ENCODE data around the gene MYO1H.

MYO1H gene

DNA sequence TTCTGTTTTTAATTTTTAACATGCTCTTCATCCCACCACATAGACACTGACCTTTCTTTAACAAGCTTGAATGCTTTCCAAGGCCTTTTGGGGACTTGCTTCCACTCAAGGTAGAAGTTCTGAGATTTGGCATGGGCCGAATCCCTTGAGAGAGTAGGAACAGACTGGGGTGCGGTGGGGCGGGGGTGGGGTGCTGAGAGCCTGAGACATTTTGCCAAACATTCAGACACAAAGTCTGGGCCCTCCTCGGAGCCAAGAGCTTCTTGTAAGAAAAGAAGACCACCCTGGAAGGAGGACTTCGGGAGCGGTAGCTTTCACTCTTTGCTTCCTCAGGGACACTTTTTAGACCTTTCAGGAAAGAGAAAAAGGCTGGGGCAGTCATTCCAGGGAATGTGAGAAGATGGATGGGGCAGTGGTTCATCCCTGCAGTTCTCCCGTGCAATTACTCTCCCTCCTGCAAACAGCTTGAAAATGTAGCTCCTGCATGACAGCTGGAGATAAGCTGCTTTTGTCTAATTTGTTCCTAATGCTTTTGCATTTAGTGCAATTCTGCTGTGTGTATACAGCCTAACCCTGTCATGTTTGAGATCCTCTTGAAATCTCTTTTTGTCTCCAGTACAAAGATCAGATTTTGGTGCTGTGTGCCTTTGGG is 16.3 kb upstream of the MYO1H start:
- DNase-seq = no peak
- in situ Hi-C loops (cut with HindIII; ENCODE audit: low pct_ligation_motif_present, low pct_unique_long_range_greater_than_20kb, low sequenced_read_pairs) = no loop called here

DNA sequence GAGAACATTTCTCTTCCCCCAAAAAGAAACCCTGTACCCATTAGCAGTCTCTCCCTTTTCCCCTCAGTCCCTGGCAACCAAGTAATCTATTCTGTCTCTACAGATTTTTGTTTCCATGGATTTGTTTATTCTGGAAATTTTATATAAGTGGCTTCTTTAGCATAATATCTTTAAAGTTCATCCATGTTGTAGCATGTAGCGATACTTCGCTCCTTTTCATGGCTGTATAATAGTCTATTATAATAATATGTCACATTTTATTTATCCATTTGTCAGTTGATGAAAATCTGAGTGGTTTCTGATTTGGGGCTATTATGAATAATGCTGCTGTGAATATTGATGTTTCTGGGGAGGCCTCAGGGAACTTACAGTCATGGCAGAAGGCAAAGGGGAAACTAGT is 12.8 kb upstream of the MYO1H start:
- in situ Hi-C loops (cut with HindIII; ENCODE audit: low pct_ligation_motif_present, low pct_unique_long_range_greater_than_20kb, low sequenced_read_pairs) = no loop called here
- no peak for DNase-seq

DNA sequence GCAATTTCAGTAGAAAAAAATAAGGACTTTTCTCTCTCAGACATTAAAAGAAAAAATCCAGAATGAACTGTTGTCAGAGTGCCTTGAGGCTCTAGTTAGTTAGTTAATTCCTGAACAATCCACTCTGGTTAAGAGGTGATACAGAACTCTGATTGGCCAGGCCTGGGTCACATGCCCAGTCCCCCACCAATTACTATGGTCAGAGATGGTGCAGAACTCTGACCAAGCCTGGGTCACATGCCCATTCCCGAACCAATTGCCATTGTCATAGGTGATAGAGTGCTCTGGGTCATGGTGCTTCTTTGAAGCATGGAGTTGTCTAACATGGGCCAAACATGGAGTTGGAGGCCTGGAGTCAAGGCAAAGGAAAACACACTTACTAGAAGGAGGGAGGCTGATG is 11.1 kb upstream of the MYO1H start:
- in situ Hi-C loops (cut with HindIII; ENCODE audit: low pct_ligation_motif_present, low pct_unique_long_range_greater_than_20kb, low sequenced_read_pairs) = no loop called here
- no peak for DNase-seq

DNA sequence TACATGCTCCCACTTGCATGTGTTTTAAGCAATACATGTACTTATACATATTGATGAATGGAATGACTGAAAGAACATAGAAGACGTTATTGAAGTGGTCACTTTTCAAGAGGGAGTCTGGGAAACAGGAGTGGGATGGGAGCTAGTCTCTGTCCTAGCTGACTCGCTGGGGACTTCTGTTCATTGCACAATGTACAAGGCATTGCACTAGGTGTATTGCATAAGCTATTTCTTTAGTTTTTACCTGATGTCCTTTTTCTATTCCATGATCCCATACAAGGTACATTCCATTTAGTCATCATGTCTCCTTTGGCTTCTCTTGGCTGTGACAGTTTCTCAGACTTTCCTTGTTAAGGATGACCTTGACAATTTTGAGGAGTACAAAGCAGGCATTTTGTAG is 4.0 kb upstream of the MYO1H start:
- DNase-seq = no peak
- in situ Hi-C loops (cut with HindIII; ENCODE audit: low pct_ligation_motif_present, low pct_unique_long_range_greater_than_20kb, low sequenced_read_pairs) = no loop called here

DNA sequence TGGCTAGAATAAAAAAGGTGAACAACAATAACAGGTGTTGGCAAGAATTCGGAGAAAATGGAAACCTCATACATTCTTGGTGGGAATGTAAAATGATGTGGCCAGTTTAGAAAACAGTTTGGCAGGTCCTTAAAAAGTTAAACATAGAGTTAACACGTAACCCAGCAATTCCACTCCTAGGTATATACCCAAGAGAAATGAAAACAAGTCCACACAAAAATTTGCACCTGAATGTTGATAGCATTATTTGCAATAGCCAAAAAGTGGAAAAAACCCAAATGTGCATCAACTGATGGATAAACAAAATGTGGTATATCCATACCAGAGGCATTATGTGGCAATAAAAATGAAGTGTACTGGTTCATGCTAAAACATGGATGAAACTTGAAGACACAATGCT is 2.3 kb upstream of the MYO1H start:
- in situ Hi-C loops (cut with HindIII; ENCODE audit: low pct_ligation_motif_present, low pct_unique_long_range_greater_than_20kb, low sequenced_read_pairs) = no loop called here
- DNase-seq = no peak

DNA sequence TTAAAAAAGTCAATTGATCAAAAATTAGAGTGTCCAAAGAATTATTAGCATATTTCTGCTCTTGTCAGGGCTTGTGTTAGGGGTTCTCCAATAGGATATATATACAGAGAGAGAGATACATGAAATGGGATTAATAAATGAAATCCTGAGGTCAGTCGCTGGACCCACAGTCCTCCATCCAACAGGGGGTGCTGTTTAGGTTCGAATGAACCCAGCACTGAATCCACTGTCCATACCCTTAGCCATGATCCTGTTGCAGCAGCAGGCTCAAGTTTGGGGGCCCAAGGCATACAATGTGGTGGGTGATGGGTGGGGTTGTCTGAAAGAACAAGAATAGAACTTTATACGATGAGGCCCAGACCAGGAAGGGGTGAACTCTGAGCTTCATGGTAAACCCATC is 780 bp upstream of the MYO1H start:
- in situ Hi-C loops (cut with HindIII; ENCODE audit: low pct_ligation_motif_present, low pct_unique_long_range_greater_than_20kb, low sequenced_read_pairs) = no loop called here
- DNase-seq = no peak

DNA sequence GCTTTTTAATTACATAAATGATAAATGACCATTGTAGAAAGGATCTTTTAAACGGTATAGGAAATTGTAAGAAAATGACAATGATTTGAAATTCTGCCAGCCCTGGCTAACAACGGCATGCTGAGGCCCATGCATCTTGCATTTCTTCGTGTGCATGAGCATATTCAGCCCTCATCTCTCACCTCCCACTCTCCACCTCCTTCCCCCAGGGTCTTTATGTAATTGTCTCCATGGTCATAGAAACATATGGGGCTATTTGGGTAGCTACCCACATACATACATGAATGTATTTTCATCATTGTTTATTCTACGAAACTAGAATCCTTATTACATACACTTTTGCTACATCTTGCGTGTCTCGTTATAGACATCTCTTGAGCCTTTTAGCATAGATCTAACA is 4.5 kb downstream of the MYO1H start:
- in situ Hi-C loops (cut with HindIII; ENCODE audit: low pct_ligation_motif_present, low pct_unique_long_range_greater_than_20kb, low sequenced_read_pairs) = no loop called here

DNA sequence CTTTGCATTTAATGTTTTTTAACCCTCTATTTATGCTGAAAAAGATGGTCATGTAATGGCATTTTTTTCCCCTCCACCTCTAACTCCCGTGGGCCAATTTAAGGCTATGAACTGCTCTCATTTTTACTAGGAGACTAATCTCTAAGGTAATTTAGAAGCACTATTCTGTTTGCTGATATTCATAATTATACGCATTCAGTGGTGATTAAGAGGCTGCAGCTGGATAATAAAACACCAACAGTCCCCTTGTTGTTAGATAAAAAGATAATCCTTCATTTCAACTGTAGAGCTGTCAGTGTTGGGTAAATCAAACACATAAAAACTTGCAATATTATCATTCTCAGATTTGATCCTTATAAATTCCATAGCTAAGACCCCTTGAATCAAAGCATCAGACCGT is 8.9 kb downstream of the MYO1H start:
- in situ Hi-C loops (cut with HindIII; ENCODE audit: low pct_ligation_motif_present, low pct_unique_long_range_greater_than_20kb, low sequenced_read_pairs) = no loop called here
- no peak for DNase-seq

More for the DNA sequence above, 4.5 kb downstream of the MYO1H start:
- DNase-seq = no peak

DNA sequence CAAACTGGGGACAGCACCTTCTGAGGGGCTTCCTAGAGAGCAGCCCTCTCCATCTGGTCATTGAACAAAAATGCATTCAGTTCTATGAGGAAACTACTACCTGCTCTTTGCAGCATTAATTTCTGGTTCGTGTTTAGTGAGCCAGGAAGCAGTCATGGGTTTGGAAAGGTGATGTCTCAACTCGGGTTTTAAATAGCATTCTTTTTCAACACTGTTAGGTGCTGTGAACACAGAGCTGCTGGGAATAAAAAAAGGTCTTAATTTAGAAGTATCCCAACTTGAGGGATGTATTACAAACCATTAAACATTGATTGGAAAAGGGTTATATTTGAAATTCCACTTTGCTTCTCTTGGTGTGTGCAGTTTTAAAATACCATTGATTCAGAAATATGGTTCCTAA is 9.3 kb downstream of the MYO1H start:
- DNase-seq = no peak
- in situ Hi-C loops (cut with HindIII; ENCODE audit: low pct_ligation_motif_present, low pct_unique_long_range_greater_than_20kb, low sequenced_read_pairs) = no loop called here

DNA sequence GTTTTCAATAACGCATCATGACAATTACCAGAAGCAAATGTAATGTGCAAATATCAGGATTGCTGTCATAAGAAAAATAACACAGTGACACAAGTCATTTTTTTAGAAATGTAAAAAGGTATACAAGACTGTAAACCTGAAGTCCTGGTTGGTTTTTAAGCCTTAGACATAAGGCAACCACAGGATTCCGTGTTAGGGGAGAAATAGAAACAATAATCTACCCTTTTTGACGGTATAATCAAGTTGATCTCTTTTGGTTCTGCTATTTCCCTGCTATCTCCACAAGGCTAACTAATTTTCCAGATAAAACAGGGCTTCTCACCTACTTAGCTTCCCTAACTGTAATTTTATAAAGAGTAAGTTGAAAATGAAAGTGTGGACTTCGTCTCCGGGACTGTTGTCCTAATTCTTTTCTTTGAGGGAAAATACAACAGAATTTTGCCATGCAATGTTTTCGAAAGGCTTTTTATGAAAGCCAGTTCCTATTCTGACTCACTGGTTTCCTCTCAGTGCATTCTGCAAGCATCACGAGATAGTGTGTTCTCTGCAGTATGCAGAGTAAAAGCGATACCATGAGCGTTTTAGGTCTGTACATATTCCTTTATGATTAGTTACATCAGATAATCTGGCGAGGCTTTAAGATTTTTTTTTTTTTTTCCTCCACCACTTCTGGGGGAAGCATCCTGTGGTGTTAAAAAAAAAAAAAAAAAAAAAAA is 10.6 kb downstream of the MYO1H start:
- in situ Hi-C loops (cut with HindIII; ENCODE audit: low pct_ligation_motif_present, low pct_unique_long_range_greater_than_20kb, low sequenced_read_pairs) = no loop called here
- DNase-seq = no peak

DNA sequence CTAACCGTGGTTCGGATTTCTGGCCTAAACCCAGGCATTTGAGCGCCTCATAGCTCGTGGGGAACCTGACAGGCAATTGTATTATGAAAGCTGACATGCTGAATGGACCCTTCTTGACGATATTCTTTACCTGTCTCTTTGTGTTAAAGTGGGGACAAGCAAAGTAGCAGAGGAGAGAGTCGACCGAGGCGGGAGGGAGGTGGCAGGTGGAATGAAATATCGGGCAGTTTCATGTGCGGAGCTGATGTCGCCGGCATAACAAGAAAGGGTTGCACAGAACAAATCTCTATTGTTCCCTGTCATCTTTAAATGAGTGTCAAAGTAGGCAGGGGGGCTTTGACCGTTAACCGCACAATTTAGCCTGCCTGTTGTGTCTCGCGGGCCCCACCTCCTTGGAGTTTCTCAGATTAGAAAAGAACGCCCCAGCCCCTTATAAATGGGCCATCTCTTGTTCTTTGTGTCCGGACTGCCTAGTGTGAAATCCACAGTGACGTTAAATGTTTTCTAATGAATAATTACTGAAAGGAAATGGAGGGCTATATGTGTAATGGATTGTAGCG is 11.5 kb downstream of the MYO1H start:
- DNase-seq = no peak
- in situ Hi-C loops (cut with HindIII; ENCODE audit: low pct_ligation_motif_present, low pct_unique_long_range_greater_than_20kb, low sequenced_read_pairs) = no loop called here

DNA sequence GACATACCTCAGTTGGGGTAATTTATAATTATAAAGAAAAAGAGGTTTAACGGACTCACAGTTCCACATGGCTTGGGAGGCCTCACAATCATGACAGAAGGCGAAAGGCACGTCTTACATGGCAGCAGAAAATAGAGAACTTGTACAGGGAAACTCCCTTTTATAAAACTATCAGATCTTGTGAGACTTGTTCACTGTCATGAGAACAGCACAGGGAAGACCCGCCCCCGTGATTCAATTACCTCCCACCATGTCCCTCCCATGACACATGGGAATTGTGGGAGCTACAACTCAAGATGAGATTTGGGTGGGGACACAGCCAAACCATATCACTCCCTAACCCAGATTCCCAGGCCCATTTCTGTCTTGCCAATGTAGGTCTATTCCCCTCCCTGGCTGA is 22.1 kb downstream of the MYO1H start:
- no peak for DNase-seq
- in situ Hi-C loops (cut with HindIII; ENCODE audit: low pct_ligation_motif_present, low pct_unique_long_range_greater_than_20kb, low sequenced_read_pairs) = no loop called here

DNA sequence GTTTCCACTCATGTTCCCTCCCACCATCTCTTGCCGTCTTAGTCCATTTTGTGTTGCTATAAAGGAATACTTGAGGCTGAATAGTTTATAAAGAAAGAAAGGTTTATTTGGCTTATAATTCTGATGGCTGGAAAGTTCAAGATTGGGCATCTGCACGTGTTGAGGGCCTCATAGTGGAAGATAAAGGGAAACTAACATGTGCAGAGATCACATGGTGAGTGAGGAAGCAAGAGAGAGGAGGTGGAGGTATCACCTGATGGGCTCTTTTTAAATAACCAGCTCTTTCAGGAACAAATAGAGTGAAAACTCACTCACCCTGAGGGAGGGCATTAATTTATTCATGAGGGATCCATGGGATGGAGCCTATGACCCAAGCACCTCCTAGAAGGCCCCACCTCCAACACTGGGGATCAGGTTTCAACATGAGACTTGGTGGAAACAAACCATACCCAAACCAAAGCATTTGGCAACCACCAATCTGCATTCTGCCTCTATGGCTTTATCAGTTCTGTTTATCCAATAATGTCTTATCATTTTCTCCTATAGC is 29.5 kb downstream of the MYO1H start:
- no peak for DNase-seq
- in situ Hi-C loops (cut with HindIII; ENCODE audit: low pct_ligation_motif_present, low pct_unique_long_range_greater_than_20kb, low sequenced_read_pairs) = no loop called here

DNA sequence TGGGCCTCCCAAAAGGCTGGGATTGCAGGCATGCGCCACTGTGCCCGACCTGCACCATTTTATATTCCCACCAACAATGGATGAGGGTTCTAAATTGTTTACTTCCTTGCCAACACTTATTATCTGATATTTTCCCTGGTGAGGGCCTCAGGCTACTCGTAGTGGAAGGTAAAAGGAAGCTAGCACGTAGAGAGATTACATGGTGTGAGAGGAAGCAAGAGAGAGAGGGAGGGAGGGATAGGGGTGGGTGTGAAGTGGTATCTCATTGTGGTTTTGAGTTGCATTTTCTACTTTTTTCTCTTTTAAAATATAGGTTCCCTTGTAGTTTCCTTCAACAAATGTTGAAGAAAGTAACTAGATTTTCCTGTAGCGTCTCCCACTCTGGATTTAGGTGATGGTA is 30.9 kb downstream of the MYO1H start:
- in situ Hi-C loops (cut with HindIII; ENCODE audit: low pct_ligation_motif_present, low pct_unique_long_range_greater_than_20kb, low sequenced_read_pairs) = no loop called here

DNA sequence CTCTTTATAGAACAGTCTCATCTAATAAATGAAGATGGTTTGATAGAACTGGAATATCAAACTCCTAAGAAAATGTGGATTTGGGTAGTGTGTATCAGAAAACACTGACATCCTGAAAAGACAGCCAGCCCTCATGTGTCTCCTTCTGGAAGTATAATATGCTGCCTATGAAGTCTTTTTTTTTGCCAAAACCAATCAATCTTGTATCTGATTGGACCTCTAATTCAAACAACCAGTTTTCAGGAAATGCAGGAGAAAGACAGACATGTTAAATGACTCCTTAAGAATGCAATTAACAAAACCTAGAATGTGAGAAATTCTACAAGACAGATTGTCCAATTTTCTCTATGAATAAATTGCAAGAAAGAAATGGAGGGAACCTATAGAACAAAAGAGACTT is 34.3 kb downstream of the MYO1H start:
- in situ Hi-C loops (cut with HindIII; ENCODE audit: low pct_ligation_motif_present, low pct_unique_long_range_greater_than_20kb, low sequenced_read_pairs) = no loop called here
- no peak for DNase-seq

More for the DNA sequence above, 30.9 kb downstream of the MYO1H start:
- no peak for DNase-seq

DNA sequence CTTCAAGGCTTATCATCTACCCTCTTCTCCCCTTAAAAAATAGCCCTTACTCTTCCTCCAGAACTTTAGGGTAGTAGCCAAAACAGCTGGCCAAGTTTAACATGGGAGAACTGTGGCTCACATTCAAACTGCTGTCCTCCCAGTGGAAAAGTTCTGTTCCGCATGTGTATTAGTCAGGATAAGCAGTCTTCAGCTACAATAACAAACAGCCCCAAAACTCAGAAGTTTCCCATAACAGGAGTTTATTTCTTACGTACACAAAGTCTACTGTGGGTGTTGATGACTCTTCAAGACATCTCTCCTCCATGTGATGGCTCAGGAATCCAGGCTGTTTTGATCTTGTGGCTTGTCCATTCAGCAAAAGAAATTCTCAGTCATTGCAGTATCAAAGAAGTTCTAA is 35.5 kb downstream of the MYO1H start:
- no peak for DNase-seq
- in situ Hi-C loops (cut with HindIII; ENCODE audit: low pct_ligation_motif_present, low pct_unique_long_range_greater_than_20kb, low sequenced_read_pairs) = no loop called here

DNA sequence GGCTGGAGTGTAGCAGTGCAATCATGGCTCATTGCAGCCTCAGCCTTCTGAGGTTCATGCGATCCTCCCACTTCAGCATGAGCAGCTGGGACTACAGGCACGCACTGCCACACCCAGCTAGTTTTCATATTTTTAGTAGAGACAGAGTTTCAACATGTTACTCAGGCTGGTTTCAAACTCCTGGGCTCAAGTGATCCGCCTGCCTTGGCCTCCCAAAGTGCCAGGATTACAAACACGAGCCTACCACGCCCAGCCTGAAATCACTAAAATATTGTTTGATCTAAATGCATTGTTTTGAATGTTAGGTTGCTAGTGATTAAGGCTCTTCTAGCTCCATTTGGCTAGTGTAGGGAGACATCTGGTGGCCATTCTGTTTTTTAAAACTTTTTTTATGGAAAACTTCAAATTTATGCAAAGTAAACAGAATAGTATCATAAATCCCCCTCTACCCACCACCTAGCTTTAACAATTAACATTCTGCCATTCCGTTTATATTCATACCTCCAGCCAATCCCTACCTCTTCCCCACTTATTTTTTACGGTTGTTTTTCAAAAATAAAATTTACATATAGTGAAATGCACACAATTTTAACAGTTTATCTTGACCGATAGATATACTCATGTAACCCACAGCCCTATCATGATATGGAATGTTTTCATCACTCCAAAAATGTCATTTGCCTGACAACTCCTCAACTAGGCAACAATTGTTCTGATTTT is 37.8 kb downstream of the MYO1H start:
- in situ Hi-C loops (cut with HindIII; ENCODE audit: low pct_ligation_motif_present, low pct_unique_long_range_greater_than_20kb, low sequenced_read_pairs) = no loop called here
- peak; percentile 62 for DNase-seq

DNA sequence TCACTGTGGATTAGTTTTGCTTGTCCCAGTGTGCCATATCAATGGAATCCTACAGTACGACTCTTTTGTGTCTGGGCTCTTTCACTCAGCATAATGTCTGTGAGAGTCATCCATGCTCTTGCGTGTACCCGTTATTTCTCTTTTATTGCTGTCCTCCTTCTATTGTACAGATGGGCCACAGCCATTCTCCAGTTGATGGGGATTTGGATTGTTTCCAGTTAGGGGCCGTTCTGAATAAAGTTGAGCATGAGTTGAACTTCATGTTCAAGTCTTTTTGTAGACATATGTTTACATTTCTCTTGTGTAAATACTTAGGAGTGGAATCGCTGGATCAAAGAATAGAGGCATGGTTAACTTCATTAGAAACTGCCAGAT is 38.3 kb downstream of the MYO1H start:
- no peak for DNase-seq
- in situ Hi-C loops (cut with HindIII; ENCODE audit: low pct_ligation_motif_present, low pct_unique_long_range_greater_than_20kb, low sequenced_read_pairs) = no loop called here

DNA sequence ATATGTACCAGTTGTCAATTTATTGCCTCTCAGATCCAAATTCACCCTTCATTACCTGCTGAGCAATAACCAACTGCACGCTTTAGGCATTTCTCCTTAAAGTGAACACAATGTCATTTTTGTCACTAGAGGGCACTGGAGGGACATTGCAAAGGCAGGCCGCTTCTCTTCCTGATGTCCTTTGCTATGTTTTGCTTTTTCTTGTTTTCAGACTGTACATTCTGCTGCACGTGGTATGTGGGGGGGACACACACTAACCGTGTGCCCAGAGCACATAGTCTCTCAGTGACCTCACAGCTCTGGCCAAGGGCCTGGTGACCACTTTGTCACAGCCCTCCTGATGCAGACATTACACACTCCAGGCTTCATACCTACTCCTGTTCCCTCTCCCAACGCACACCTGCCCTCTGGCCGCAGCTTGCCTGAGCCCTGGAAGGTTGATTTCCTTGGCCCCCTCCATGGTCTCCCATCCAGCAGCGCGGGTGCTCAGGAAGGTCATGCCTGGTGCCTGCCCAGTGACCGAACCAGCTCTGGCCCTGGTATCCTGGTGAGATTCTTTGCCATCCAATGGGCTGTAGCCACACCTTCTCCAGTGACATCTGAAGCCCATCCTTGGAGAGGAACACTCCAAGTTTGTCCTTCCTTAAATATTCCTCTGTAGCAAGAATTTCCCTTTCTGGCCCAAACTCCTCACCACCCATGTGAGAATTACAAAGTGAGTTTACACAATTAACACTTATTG is 39.9 kb downstream of the MYO1H start:
- in situ Hi-C loops (cut with HindIII; ENCODE audit: low pct_ligation_motif_present, low pct_unique_long_range_greater_than_20kb, low sequenced_read_pairs) = no loop called here
- peak; percentile 70 for DNase-seq

All from ACHN (cell line).